Uterus (tissue), 4 donors: ENCODE results near the gene ADAMTS15. TPM values are rescaled to one million over a fixed set of nuclear protein-coding genes. Genes with fewer than 3 reads are reported as not detected.

Experiments used
- DNase-seq, 2 donors: peaks; one replicate each; pipeline ENCODE4 v3.0.0-alpha.2; 2019 to 2020
- H3K27ac ChIP-seq, 2 donors: fragments of 200-600 bp; sonication (generic); 1 replicate in 1 of 2; 2 replicates in 1 of 2; pipeline ENCODE4 v1.5.1; 2016 to 2018
- H3K27me3 ChIP-seq, 2 donors: fragments of 200-600 bp; sonication (generic); one replicate each; pipeline ENCODE4 v1.5.1; 2018 to 2019; ENCODE audit warnings: control low read depth in 1 of 2
- H3K36me3 ChIP-seq, 2 donors: fragments of 200-600 bp; sonication (generic); one replicate each; pipeline ENCODE4 v1.5.1; 2019; ENCODE audit warnings: control low read depth in 1 of 2
- H3K4me1 ChIP-seq, 2 donors: fragments of 200-600 bp; sonication (generic); one replicate each; pipeline ENCODE4 v1.5.1; 2018 to 2019; ENCODE audit warnings: control low read depth in 1 of 2
- H3K4me3 ChIP-seq, 2 donors: fragments of 200-600 bp; sonication (generic); 1 replicate in 1 of 2; 2 replicates in 1 of 2; pipeline ENCODE4 v1.5.1; 2018 to 2019; ENCODE audit warnings: mild to moderate bottlenecking in 1 of 2
- H3K9me3 ChIP-seq, 2 donors: fragments of 200-600 bp; sonication (generic); one replicate each; pipeline ENCODE4 v1.5.1; 2019; ENCODE audit warnings: control low read depth in 1 of 2
- CTCF ChIP-seq, 4 experiments: fragments of 200-600 bp in 2 of 4; fragments of 450-650 bp in 2 of 4; sonication (generic) in 2 of 4; IDR thresholded peaks; one replicate each; pipeline ENCODE4 v1.5.1; 2016 to 2019; ENCODE audit warnings: antibody characterized with exemption in 4 of 4, mild to moderate bottlenecking in 2 of 4, moderate library complexity in 1 of 4
- POLR2A ChIP-seq, 2 donors: fragments of 450-650 bp; IDR thresholded peaks; one replicate each; pipeline ENCODE4 v1.6.1; 2016; ENCODE audit warnings: antibody characterized with exemption in 2 of 2, mild to moderate bottlenecking in 1 of 2, moderate library complexity in 1 of 2
- intact Hi-C: fragments of 100-400 bp; cut with DNase I; formaldehyde crosslinking; loops from one replicate; pipeline ENCODE4 v1.15.1; 2023; ENCODE audit warnings: low total_unique reads
- total RNA-seq, 4 donors: library from RNA; depleted of rRNA in 3 of 4; stranded (reverse); fragments of >200 nt in 3 of 4; gene quantifications; one replicate each; pipeline versions ENCODE4 v1.1.0 to v1.2.4, GENCODE V29; 2014 to 2023
- donor health status: DM: yes; HTN: yes; CAD: no.

The ADAMTS15 gene
- total RNA-seq, 4 donors from 2014 or later: 2.0 to 16.6 (median 6.1) TPM

- intact Hi-C loops: no loop called here
- no peaks in the 10 kb centered on the region for H3K27me3 ChIP-seq
- TF ChIP-seq POLR2A (IDR thresholded peaks at IDR 0.05) (no peak), CTCF (IDR thresholded peaks at IDR 0.05) (no peak)
- no peaks in the 10 kb centered on the region for H3K36me3 ChIP-seq
- DNase-seq: no peak
- peak overlapping the region; percentile 69 to 74 for H3K27ac ChIP-seq
- no peaks in the 10 kb centered on the region for H3K9me3 ChIP-seq
- H3K4me3 ChIP-seq: no peak overlapping the region
- H3K4me1 ChIP-seq: peaks cover 0 to 6% of the 10 kb centered on the region in 2 donors
These were observed 40.0 kb upstream of the ADAMTS15 start for GRCh38 chr11:130408401-130408890.

- TF ChIP-seq CTCF (IDR thresholded peaks at IDR 0.05): no peak
- Histone ChIP-seq H3K27ac (peak overlapping the region; percentile 69 to 74), H3K4me1 (peaks cover 0 to 6% of the 10 kb centered on the region in 2 donors), H3K27me3 (no peaks in the 10 kb centered on the region), H3K4me3 (no peak overlapping the region), H3K36me3 (no peaks in the 10 kb centered on the region), H3K9me3 (no peaks in the 10 kb centered on the region)
- no peak for DNase-seq
- intact Hi-C loops: no loop called here
These were observed 39.5 kb upstream of the ADAMTS15 start for GRCh38 chr11:130408901-130409300.

- no peak for DNase-seq
- H3K36me3 ChIP-seq: no peaks in the 10 kb centered on the region
- peaks cover 0 to 6% of the 10 kb centered on the region in 2 donors for H3K4me1 ChIP-seq
- no peak overlapping the region for H3K4me3 ChIP-seq
- no peaks in the 10 kb centered on the region for H3K9me3 ChIP-seq
- intact Hi-C loops: no loop called here
- H3K27me3 ChIP-seq: no peaks in the 10 kb centered on the region
- no peak overlapping the region for H3K27ac ChIP-seq
- TF ChIP-seq POLR2A (IDR thresholded peaks at IDR 0.05) (no peak), CTCF (IDR thresholded peaks at IDR 0.05) (no peak)
These were observed 38.7 kb upstream of the ADAMTS15 start for GRCh38 chr11:130409594-130410388.

- no peaks in the 10 kb centered on the region for H3K27me3 ChIP-seq
- H3K27ac ChIP-seq: no peak overlapping the region
- H3K9me3 ChIP-seq: no peaks in the 10 kb centered on the region
- H3K4me3 ChIP-seq: no peak overlapping the region
- peaks cover 0 to 6% of the 10 kb centered on the region in 2 donors for H3K4me1 ChIP-seq
- DNase-seq: no peak
- TF ChIP-seq CTCF (IDR thresholded peaks at IDR 0.05) (no peak), POLR2A (IDR thresholded peaks at IDR 0.05) (no peak)
- intact Hi-C loops: no loop called here
- H3K36me3 ChIP-seq: no peaks in the 10 kb centered on the region
These were observed 37.2 kb upstream of the ADAMTS15 start for GRCh38 chr11:130411223-130411622.

- Histone ChIP-seq H3K4me3 (no peak overlapping the region), H3K27me3 (no peaks in the 10 kb centered on the region), H3K36me3 (no peaks in the 10 kb centered on the region), H3K27ac (no peak overlapping the region), H3K4me1 (no peaks in the 10 kb centered on the region), H3K9me3 (no peaks in the 10 kb centered on the region)
- no peak for DNase-seq
- TF ChIP-seq CTCF (IDR thresholded peaks at IDR 0.05) (no peak), POLR2A (IDR thresholded peaks at IDR 0.05) (no peak)
- intact Hi-C loops: no loop called here
These were observed 34.9 kb upstream of the ADAMTS15 start for GRCh38 chr11:130413405-130414106.
